Fibroblast of skin of right quadriceps (primary cell): ENCODE measurements around the gene KRTAP1-3.
"Not testable (repeated sequence)": the region's sequence is repeated elsewhere in the genome, so short reads cannot be mapped to it uniquely, and the experiment has no call there.

Source experiments
- DNase-seq: peaks from one replicate; pipeline ENCODE4 v3.0.0-alpha.2; 2013

Gene KRTAP1-3

GRCh38 chr17:41008811-41009210, 25.9 kb downstream of the KRTAP1-3 start, which contains the start of gene KRTAP3-1:
TSS of gene KRTAP3-1 (minus strand) at chr17:41009128. CDS start at chr17:41009074, 54 bp downstream.
- DNase-seq, result no peak

GRCh38 chr17:41004397-41004796, 30.3 kb downstream of the KRTAP1-3 start:
- DNase-seq, result no peak

GRCh38 chr17:41003926-41004325, 30.7 kb downstream of the KRTAP1-3 start:
- DNase-seq, result no peak

- peak; percentile 33 for DNase-seq
Measured at GRCh38 chr17:41002814-41003213, 31.9 kb downstream of the KRTAP1-3 start.

GRCh38 chr17:41001795-41002194, 32.9 kb downstream of the KRTAP1-3 start:
- DNase-seq, result no peak

- not testable (repeated sequence) for DNase-seq
Measured at GRCh38 chr17:40999563-40999962, 35.1 kb downstream of the KRTAP1-3 start, which contains the start of gene KRTAP3-2. TSS of gene KRTAP3-2 (minus strand) at chr17:40999906. CDS start at chr17:40999853, 53 bp downstream.

GRCh38 chr17:40997361-40997760, 37.3 kb downstream of the KRTAP1-3 start:
- DNase-seq, result no peak

GRCh38 chr17:40996829-40997228, 37.8 kb downstream of the KRTAP1-3 start:
- DNase-seq, result no peak

- no peak for DNase-seq
Measured at GRCh38 chr17:40995116-40995515, 39.6 kb downstream of the KRTAP1-3 start.

- no peak for DNase-seq
Measured at GRCh38 chr17:40993839-40994238, 40.8 kb downstream of the KRTAP1-3 start, which contains the start of gene KRTAP3-3. TSS of gene KRTAP3-3 (minus strand) at chr17:40994164. CDS start at chr17:40994097, 67 bp downstream.

GRCh38 chr17:40993084-40993483, 41.6 kb downstream of the KRTAP1-3 start:
- DNase-seq, result no peak

GRCh38 chr17:40992666-40993065, 42.0 kb downstream of the KRTAP1-3 start:
- DNase-seq, result no peak

- DNase-seq, result no peak
Measured at GRCh38 chr17:40986920-40987319, 47.8 kb downstream of the KRTAP1-3 start.

GRCh38 chr17:40984226-40984625, 50.4 kb downstream of the KRTAP1-3 start, which contains the start of gene KRT40:
TSS of gene KRT40 (minus strand) at chr17:40984326. CDS start at chr17:40984273, 53 bp downstream.
- DNase-seq, result no peak
